ENCODE measurements around the gene SRSF10.

- TF ChIP-seq, protein P1, sequence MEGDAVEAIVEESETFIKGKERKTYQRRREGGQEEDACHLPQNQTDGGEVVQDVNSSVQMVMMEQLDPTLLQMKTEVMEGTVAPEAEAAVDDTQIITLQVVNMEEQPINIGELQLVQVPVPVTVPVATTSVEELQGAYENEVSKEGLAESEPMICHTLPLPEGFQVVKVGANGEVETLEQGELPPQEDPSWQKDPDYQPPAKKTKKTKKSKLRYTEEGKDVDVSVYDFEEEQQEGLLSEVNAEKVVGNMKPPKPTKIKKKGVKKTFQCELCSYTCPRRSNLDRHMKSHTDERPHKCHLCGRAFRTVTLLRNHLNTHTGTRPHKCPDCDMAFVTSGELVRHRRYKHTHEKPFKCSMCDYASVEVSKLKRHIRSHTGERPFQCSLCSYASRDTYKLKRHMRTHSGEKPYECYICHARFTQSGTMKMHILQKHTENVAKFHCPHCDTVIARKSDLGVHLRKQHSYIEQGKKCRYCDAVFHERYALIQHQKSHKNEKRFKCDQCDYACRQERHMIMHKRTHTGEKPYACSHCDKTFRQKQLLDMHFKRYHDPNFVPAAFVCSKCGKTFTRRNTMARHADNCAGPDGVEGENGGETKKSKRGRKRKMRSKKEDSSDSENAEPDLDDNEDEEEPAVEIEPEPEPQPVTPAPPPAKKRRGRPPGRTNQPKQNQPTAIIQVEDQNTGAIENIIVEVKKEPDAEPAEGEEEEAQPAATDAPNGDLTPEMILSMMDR (conservative IDR thresholded peaks at IDR 0.05): no peak
- no peak for TF ChIP-seq EZH2 (IDR thresholded peaks at IDR 0.05; ENCODE audit: low read depth)
Measured at GRCh38 chr1:23957096-23957495, 23.0 kb downstream of the SRSF10 start.
